HG02759 (cell line): ENCODE results near the gene CCL28.
"Not testable (repeated sequence)": the region's sequence is repeated elsewhere in the genome, so short reads cannot be mapped to it uniquely, and the experiment has no call there.

Experiments
- ATAC-seq: cut with Tn5 transposase; IDR thresholded peaks from one replicate; pipeline ENCODE4 v1.9.1; 2021; ENCODE audit warnings: mild to moderate bottlenecking, moderate library complexity; ENCODE audit not compliant: unreplicated experiment

CCL28 gene

DNA sequence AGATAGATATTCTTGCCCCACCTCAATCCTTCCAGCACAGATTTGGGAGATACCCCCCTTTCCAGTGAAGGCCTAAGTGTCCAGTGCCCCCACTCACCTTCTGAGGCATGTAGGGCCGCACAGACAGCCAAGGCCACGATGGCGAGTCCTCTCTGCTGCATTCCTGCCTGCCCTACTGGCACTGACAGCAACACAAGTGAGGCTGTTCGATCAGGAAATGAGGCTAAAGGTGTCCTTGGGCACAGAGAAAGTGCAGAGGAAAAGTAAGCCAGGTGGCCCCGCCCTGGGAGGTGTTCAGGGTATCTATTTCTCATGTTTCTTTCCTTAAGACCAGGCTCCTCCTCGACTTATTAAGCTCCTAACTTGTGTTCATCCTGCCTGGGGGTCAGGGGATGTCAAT lies at the start of gene CCL28:
TSS of gene CCL28 (minus strand) at position 236 of the 400 bp plus-strand sequence. CDS start at position 161, 75 bp downstream.
- ATAC-seq = no peak

DNA sequence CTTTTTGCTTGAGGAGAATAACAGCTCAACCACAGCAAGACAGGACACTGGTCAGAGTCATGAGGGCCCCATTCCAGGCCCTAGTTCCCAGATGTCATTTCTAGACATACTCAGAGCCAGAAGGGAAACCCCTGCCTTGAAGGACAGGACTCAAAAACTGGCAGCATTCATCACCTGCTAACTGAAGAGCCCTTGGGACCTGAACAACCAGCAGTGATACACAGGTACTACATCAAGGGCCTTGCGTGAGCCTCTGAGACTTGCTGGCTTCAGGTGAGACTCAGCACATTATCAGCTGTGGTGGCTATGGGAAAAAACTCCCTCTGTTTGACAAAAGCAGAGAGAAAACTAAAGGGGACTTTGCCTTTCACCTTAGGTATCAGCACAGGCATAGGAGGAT lies 48.9 kb upstream of the CCL28 start:
- no peak for ATAC-seq

DNA sequence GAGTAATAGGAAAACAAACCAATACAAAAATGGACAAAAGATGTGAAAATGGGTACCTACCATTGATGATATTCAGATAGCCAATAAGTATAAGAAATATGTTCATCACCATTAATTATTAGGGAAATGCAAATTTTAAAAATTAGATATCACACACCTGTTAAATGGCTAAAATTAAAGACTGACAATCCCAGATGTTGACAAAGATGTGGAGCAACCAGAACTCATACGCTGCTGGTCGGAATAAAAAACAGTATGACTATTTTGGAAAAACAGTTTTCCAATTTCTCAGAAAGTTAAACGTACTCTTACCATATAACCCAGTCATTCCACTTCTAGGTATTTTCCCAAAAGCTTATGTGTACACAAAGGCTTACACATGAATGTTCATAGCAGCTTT lies 44.4 kb upstream of the CCL28 start:
- ATAC-seq = no peak

DNA sequence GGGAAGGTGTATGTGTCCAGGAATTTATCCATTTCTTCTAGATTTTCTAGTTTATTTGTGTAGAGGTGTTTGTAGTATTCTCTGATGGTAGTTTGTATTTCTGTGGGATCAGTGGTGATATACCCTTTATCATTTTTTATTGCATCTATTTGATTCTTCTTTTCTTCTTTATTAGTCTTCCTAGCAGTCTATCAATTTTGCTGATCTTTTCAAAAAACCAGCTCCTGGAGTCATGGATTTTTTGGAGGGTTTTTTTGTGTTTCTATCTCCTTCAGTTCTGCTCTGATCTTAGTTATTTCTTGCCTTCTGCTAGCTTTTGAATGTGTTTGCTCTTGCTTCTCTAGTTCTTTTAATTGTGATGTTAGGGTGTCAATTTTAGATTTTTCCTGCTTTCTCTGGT lies 29.4 kb upstream of the CCL28 start:
- not testable (repeated sequence) for ATAC-seq

GRCh38 chr5:43437062-43437660 lies 25.0 kb upstream of the CCL28 start:
- ATAC-seq = no peak

- no peak for ATAC-seq
Measured at GRCh38 chr5:43433382-43433781, 21.2 kb upstream of the CCL28 start.

- ATAC-seq = no peak
Measured at GRCh38 chr5:43432486-43433375, 20.5 kb upstream of the CCL28 start.

GRCh38 chr5:43429706-43430105 lies 17.5 kb upstream of the CCL28 start:
- no peak for ATAC-seq

GRCh38 chr5:43429016-43429415 lies 16.8 kb upstream of the CCL28 start:
- no peak for ATAC-seq

- ATAC-seq = no peak
Measured at GRCh38 chr5:43427306-43427705, 15.1 kb upstream of the CCL28 start.

GRCh38 chr5:43425983-43426382 lies 13.8 kb upstream of the CCL28 start:
- ATAC-seq = no peak

- ATAC-seq = not testable (repeated sequence)
Measured at GRCh38 chr5:43423086-43423485, 10.9 kb upstream of the CCL28 start.

DNA sequence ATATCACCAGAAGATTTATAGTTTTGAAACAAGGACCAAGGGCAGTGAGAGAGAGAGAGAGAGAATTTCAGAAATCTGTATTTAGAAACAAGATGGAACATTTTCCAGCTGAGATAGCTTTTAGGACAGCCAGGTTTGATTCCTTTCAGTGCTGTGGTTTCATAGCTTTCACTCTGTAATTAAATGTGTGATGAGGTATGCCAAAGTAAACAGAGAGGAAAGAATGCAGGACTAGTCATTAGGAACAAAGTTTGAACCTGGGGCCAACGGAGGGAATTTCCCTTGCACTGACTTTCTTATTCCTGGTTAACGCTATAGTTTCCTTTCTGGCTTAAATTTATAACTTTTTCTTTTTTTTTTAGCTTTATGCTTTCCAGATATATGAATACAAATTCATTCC lies 10.0 kb upstream of the CCL28 start:
- no peak for ATAC-seq

DNA sequence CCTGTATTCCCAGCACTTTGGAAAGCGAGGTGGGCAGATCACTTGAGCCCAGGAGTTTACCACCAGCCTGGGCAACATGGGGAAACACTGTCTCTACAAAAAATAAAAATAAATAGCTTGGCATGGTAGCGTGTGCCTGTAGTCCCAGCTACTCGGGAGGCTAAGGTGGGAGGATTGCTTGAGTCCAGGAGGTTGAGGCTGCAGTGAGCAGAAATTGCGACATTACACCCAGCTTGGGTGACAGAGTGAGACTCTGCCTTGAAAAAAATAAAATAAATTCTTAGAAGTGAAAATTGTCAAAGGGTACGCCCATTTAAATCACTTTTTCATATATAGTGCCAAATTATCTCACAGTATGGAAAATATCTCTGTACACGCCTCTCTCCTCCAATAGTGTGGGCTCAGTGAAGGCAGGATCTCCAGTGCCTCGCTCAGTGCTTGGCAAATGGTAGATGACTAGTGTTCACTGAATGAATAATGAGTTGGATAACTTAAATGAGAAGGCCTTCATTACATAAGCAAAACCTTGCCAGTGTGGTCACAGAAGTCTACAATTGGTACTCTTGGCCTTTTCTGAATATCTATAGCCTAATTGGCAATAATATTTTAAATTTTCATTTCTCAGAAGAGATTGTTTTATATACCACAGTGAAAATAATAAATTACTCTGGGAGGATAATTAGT lies 9.4 kb upstream of the CCL28 start:
- ATAC-seq = no peak

DNA sequence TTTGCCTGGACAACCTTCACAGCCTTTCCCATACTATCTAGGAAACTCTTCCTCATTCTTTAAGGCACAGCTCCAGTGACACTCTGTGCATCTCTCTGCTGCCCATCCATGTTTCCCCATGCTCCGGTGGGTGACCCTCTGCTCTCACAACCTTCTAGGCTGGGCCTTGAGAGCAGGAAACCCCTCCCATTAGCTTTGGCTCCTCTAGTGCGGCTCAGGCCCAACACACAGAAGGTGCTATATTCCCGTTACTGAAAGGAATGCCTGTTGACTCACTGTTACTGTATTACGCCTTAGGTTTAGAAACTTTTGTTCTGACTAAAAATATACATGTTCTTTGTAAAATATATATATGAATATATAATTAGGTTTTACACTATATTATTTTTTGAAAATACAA lies 8.1 kb upstream of the CCL28 start:
- no peak for ATAC-seq

GRCh38 chr5:43418561-43418960 lies 6.4 kb upstream of the CCL28 start:
- no peak for ATAC-seq

DNA sequence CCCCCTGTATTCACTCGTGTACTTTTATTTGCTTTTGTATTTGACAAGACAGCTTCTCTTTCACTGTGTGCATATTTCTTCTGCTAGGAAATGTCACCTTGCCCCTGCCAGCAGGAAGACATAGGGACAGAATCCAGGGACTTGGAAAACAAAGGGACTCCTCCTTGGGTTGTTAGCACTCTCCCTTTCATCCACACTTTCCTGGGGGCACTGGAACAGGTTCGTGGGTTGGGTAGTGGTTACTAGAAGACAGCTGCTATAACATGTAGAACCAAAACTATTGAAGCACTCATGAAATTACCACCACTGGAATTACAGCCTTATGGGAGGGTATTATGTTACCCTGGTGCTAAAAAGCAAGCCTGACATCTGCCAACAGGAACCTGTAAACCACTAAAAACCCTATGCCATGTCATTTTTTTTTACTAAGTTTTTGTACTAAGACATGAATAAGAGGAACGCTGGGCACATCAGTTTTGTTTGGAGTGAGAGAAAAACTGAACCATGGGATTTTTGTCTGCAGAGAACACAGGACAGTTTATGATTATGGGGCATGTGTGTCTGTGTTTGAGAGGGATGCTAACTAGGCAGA lies 4.7 kb upstream of the CCL28 start:
- ATAC-seq = no peak

DNA sequence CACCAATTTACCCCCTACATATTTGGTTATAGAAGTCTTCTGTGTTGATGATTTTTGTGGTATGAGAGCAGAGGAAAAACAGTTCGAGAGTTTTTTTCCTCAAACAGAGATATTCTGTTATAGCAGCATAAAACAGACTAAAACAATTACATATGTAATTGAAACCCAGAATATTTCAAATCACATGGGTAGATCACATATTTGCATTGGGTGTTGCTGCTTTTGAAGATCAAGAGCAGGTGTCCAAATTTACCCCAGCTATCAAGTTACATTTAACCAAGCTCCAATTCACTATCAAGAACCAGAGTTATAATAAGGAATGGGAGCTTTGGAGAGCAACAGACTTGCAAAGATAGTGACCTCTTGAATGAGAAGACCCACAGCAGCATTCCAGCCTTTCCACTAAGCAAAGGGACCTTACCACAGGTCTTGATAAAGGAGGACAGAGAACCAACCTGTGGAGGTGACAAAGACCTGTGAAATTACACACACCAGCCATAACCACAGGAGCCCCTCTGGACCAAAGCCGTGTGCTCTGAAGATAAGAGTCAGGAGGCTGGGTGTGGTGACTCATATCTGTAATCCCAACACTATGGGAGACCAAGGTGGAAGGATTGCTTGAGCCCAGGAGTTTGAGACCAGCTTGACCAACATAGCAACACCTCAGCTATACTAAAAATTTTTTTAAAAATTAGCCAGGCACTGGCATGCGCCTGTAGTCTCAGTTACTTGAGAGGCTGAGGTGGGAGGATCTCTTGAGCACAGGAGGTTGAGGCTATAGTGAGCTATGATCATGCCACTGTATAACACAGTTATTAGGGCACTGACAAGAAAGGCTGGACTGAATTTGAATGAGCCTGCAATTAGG lies 4.0 kb upstream of the CCL28 start:
- ATAC-seq = no peak

DNA sequence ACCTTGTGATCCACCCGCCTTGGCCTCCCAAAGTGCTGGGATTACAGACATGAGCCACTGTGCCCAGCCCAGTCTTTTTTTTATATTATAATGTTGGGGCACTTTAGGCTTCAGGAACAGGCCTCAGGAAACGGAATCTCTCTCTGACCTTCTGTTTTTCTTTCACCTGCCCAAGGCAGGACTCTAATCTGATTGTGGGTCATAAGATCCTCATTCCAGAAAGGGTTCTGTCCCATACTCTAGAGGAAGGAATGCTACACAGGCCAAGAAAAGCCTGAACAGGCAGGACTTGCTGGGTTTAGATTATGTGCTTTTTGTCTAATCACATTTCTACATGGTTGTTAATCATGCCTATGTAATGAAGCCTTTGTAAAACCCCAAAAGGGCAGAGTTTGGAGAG lies 1.8 kb upstream of the CCL28 start:
- ATAC-seq = no peak

DNA sequence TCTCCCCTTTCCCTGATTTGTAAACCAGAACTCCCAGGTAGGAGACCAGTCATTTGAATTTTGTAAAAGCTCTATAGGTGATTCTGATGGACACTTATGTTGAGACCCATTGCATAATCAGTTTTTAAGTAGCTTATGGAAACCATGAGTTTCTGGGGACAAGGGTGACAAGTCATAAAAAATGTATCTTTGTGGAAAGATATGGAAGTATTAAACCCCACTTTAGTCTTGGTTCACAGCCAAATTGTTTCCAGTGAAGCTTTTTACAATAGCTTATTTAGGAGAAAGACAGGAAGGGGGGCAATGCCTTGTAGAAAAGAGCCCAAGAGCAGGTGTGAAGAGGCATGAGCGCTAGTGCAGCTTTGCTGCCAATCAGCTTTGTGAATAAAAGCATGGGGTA lies 453 bp upstream of the CCL28 start:
- ATAC-seq = no peak

DNA sequence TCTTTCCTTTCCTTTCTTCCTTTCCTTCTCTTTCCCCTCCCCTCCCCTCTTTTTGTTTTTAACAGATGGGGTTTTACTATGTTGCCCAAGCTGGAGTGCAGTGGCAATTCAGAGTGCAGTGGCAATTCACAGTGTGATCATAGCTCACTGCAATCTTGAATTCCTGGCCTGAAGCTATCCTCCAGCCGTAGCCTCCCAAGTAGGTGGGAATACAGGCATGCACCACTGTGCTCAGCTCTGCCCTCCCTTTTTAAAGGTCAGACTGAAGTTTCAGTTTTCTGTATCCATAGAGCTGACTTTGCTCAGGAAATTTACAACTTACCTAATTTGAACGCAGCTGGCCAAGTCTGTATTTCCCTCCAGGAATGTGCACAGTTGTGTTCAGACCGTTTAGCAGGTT lies 696 bp downstream of the CCL28 start:
- ATAC-seq = no peak
